HG03558 (cell line): ENCODE results near the gene ZNF112.
"Not testable (repeated sequence)": the region's sequence is repeated elsewhere in the genome, so short reads cannot be mapped to it uniquely, and the experiment has no call there.

Source experiments
- ATAC-seq: cut with Tn5 transposase; IDR thresholded peaks from one replicate; pipeline ENCODE4 v1.9.1; 2021; ENCODE audit warnings: moderate number of reproducible peaks; ENCODE audit not compliant: unreplicated experiment; ENCODE audit errors: extremely low read depth

ZNF112 gene

GRCh38 chr19:44356383-44357111 is at the start of gene ZNF112:
Gene ZNF112, minus strand, starts transcription at chr19:44356680. Its CDS starts 16,141 bp downstream, at chr19:44340539.
- ATAC-seq: no peak

- no peak for ATAC-seq
These were observed 44.9 kb upstream of the ZNF112 start, which contains the start of gene ZNF285 for GRCh38 chr19:44401139-44402115. Gene ZNF285, minus strand, starts transcription at chr19:44401608. Its CDS starts 4,395 bp downstream, at chr19:44397213.

GRCh38 chr19:44389268-44389667 is 32.8 kb upstream of the ZNF112 start:
- not testable (repeated sequence) for ATAC-seq

GRCh38 chr19:44374789-44375188 is 18.3 kb upstream of the ZNF112 start:
- no peak for ATAC-seq

GRCh38 chr19:44371815-44372480 is 15.5 kb upstream of the ZNF112 start:
- no peak for ATAC-seq

- ATAC-seq: no peak
These were observed 10.5 kb upstream of the ZNF112 start for GRCh38 chr19:44367024-44367423.

- ATAC-seq: no peak
These were observed 9.9 kb downstream of the ZNF112 start for GRCh38 chr19:44346556-44346955.

GRCh38 chr19:44345959-44346358 is 10.5 kb downstream of the ZNF112 start:
- ATAC-seq: no peak

- ATAC-seq: no peak
These were observed 12.2 kb downstream of the ZNF112 start for GRCh38 chr19:44344255-44344654.

GRCh38 chr19:44341794-44342193 is 14.7 kb downstream of the ZNF112 start:
- no peak for ATAC-seq

- not testable (repeated sequence) for ATAC-seq
These were observed 21.8 kb downstream of the ZNF112 start for GRCh38 chr19:44334639-44335038.

- no peak for ATAC-seq
These were observed 24.3 kb downstream of the ZNF112 start for GRCh38 chr19:44332145-44332544.

- no peak for ATAC-seq
These were observed 40.6 kb downstream of the ZNF112 start for GRCh38 chr19:44315883-44316282.

GRCh38 chr19:44313231-44313630 is 43.2 kb downstream of the ZNF112 start:
- no peak for ATAC-seq

GRCh38 chr19:44308011-44308410 is 48.5 kb downstream of the ZNF112 start:
- ATAC-seq: no peak

- ATAC-seq: no peak
These were observed 50.2 kb downstream of the ZNF112 start for GRCh38 chr19:44306283-44306682.

- no peak for ATAC-seq
These were observed 51.0 kb downstream of the ZNF112 start for GRCh38 chr19:44305457-44305856.

- no peak for ATAC-seq
These were observed 51.8 kb downstream of the ZNF112 start, which contains the start of gene ZNF235 for GRCh38 chr19:44304659-44305193. Gene ZNF235, minus strand, starts transcription at chr19:44305025. Its CDS starts 1,621 bp downstream, at chr19:44303404.

- no peak for ATAC-seq
These were observed 52.4 kb downstream of the ZNF112 start for GRCh38 chr19:44303976-44304568.

GRCh38 chr19:44303320-44303719 is 53.2 kb downstream of the ZNF112 start:
- no peak for ATAC-seq
